GM19328 (cell line): ENCODE measurements around the gene UBE4B.

Experiments used
- ATAC-seq: cut with Tn5 transposase; IDR thresholded peaks from one replicate; pipeline ENCODE4 v1.9.1; 2021; ENCODE audit warnings: mild to moderate bottlenecking, moderate library complexity; ENCODE audit not compliant: unreplicated experiment

The UBE4B gene

GRCh38 chr1:10033359-10033845, 644 bp downstream of the UBE4B start:
- no peak for ATAC-seq

DNA sequence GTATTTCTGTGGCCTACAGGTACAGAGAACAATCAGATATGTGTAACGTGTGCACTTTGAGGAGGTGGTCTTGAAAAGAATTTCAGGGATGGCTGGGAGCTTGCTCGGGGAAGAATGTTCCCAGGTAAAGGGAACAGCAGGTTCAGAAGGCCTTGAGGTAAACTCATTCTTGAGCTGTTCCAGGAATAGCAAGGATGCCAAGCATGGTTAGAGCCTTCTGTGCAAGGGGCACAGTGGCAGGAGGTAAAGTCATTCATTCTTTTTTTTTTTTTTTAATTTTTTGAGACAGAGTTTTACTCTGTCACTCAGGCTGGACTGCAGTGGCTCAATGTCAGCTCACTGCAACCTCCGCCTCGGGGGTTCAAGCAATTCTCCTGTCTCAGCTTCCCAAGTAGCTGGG, 10.0 kb downstream of the UBE4B start:
- ATAC-seq: no peak

- no peak for ATAC-seq
These were observed 13.0 kb downstream of the UBE4B start for GRCh38 chr1:10045480-10046355.

- ATAC-seq: no peak
These were observed 13.8 kb downstream of the UBE4B start for GRCh38 chr1:10046356-10047085.

GRCh38 chr1:10048601-10049000, 15.8 kb downstream of the UBE4B start:
- no peak for ATAC-seq

GRCh38 chr1:10050611-10051010, 17.9 kb downstream of the UBE4B start:
- ATAC-seq: no peak

DNA sequence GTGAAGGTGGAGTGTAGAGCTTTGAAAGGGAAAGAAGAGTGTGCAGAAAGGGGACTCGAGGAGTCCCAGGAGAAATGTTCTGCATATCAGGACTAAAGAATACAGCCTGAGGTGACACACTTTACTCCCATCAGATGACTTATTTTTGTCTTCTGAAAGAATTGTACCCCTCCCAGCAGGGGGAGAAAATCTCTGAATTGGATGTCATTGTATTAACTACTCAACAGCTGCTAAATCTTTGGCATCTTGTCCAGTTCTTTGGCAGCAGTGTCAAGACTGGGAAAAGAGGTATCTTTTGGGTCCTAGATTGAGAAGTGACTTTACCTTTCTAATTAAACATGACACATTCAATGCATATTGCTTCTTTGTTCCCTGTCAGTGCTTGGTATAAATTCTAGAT, 18.9 kb downstream of the UBE4B start:
- ATAC-seq: no peak

DNA sequence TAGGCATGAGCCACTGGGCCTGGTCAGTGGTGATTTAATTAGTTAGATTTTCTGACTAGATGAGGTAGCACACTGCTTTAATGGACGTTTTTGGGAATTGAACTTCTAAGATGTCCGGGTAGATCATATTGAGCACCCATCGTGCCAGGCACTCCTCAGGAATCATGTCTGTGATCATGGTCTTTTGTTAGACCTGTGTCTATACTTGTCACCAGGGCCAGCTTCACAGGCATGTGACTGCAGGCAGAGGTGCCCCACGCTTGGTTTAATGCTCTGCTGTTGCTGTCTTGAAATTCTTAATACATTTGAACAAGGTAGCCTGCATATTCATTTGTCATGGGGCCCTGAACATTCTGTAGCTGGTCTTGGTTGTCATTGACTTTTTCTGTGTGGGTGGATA, 19.6 kb downstream of the UBE4B start:
- ATAC-seq: no peak

DNA sequence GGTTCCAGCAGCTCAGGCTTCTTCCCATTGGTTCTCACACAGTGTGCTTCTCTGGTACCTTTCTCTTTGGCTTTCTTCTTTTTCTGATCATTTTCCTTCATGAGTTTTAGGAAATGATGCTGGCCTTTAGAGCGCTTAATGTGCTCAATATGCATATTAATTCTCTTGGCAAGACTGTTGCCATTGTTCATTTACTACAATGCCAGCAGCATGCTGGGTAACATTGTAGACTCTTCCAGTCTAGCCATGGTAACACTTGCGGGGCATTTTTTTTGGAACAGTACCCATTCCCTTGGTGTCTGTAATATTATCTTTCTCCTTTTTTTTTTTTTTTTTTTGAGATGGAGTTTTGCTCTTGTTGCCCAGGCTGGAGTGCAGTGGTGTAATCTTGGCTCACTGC, 21.7 kb downstream of the UBE4B start:
- ATAC-seq: no peak

DNA sequence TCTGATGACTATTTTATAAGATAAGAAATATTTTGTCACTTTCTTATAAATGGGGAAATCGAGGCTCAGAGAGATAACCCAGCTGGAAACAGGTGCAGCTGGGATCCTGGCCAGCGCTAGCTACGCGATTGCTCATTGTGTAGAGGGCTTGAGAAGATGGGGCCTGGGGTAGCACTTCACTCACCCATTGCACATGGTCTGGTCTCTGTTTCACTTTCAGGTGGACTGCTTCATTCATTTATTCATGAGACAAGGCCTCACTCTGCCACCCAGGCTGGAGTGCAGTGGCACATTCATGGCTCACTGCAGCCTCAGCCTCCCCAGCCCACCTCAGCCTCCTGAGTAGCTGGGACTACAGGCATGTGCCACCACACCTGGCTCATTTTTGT, 23.8 kb downstream of the UBE4B start:
- ATAC-seq: no peak

- no peak for ATAC-seq
These were observed 24.6 kb downstream of the UBE4B start for GRCh38 chr1:10057343-10057742.

- ATAC-seq: no peak
These were observed 25.0 kb downstream of the UBE4B start for GRCh38 chr1:10057796-10058195.

DNA sequence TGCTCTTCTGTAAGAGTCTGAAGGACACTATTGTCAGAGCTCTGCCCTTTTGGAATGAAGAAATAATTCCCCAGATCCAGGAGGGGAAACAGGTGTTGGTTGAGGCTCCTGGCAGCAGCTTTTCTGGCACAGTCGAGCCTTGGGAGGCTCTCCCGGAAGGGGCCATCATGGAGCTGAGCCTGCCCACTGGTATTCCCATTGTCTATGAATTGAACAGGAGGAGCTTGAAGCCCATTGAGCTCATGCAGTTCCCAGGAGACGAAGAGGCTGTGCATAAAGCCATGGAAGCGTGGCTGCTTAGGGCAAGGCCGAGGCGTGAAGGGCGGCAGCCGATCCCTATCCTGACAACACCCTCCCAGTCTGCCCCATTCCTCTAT, 26.6 kb downstream of the UBE4B start:
- no peak for ATAC-seq

GRCh38 chr1:10060311-10061100, 27.7 kb downstream of the UBE4B start:
- ATAC-seq: no peak

GRCh38 chr1:10061276-10061675, 28.5 kb downstream of the UBE4B start:
- ATAC-seq: no peak

- ATAC-seq: no peak
These were observed 31.1 kb downstream of the UBE4B start for GRCh38 chr1:10063878-10064277.

- ATAC-seq: no peak
These were observed 31.9 kb downstream of the UBE4B start for GRCh38 chr1:10064416-10065343.

GRCh38 chr1:10065344-10065685, 32.6 kb downstream of the UBE4B start:
- no peak for ATAC-seq

GRCh38 chr1:10065760-10066159, 33.0 kb downstream of the UBE4B start:
- ATAC-seq: no peak

GRCh38 chr1:10068605-10069294, 36.0 kb downstream of the UBE4B start:
- ATAC-seq: no peak
